H1 (cell line): ENCODE data around the gene MTMR10. TPM values are rescaled to one million over a fixed set of nuclear protein-coding genes. Genes with fewer than 3 reads are reported as not detected.

Experiments used
- CTCF ChIA-PET: fragments of 300-600 bp; sonication (Branson Sonifier 250); formaldehyde crosslinking; loops from one replicate; lab custom pipeline; 2021; ENCODE audit not compliant: partially characterized antibody; lab: Charles Lee
- POLR2A ChIA-PET: fragments of 300-600 bp; sonication (Branson Sonifier 250); formaldehyde crosslinking; loops from one replicate; lab custom pipeline; 2021; ENCODE audit warnings: inconsistent platforms; ENCODE audit not compliant: partially characterized antibody; lab: Charles Lee
- DNase-seq, 2 experiments: peaks; one replicate each; pipeline versions ENCODE4 v3.0.0 to v3.0.0-alpha.2; 2010 to 2022; ENCODE audit warnings: low spot score in 2 of 2, low read depth in 1 of 2, mixed read lengths in 1 of 2
- FAIRE-seq: peaks from 2 replicates; lab custom pipeline; 2011; peaks lifted over from hg19 to GRCh38; lab: Jason Lieb, UNC
- H2AFZ ChIP-seq: 2 replicates; pipeline ENCODE4 v1.8.1; 2012; ENCODE audit warnings: low read length, inconsistent platforms
- H2AK5ac ChIP-seq: 2 replicates; pipeline ENCODE4 v1.6.1; 2013; ENCODE audit warnings: low read depth, low read length
- H2BK120ac ChIP-seq: replicated peaks from 2 replicates; pipeline ENCODE3; 2013; ENCODE audit warnings: low read depth, low read length, inconsistent platforms
- H2BK12ac ChIP-seq: 2 replicates; pipeline ENCODE4 v1.6.1; 2013; ENCODE audit warnings: low read depth, low read length
- H2BK15ac ChIP-seq: 2 replicates; pipeline ENCODE4 v1.6.1; 2013; ENCODE audit warnings: low read length
- H2BK20ac ChIP-seq: 2 replicates; pipeline ENCODE4 v1.6.1; 2013; ENCODE audit warnings: low read length
- H2BK5ac ChIP-seq: 2 replicates; pipeline ENCODE4 v1.6.1; 2013; ENCODE audit warnings: low read depth, low read length
- H3K14ac ChIP-seq: 2 replicates; pipeline ENCODE4 v1.6.1; 2013; ENCODE audit warnings: inconsistent platforms; ENCODE audit not compliant: insufficient read length
- H3K18ac ChIP-seq: 2 replicates; pipeline ENCODE4 v1.6.1; 2013; ENCODE audit warnings: low read length; ENCODE audit errors: extremely low read depth
- H3K23ac ChIP-seq: 2 replicates; pipeline ENCODE4 v1.6.1; 2013; ENCODE audit warnings: inconsistent platforms; ENCODE audit not compliant: insufficient read length
- H3K23me2 ChIP-seq: 2 replicates; pipeline ENCODE4 v1.6.1; 2013; ENCODE audit warnings: low read depth, low read length
- H3K27ac ChIP-seq: 2 replicates; pipeline ENCODE4 v1.6.1; 2011; ENCODE audit warnings: low read depth, low read length, inconsistent platforms
- H3K27me3 ChIP-seq, 4 experiments: replicated peaks in 1 of 4; 1 replicate in 1 of 4; 2 replicates in 3 of 4; pipeline versions ENCODE4 v1.6.1 to v1.8.1; 2011 to 2013; ENCODE audit warnings: low read length in 3 of 4, mild to moderate bottlenecking in 3 of 4, inconsistent platforms in 2 of 4, mixed read lengths in 2 of 4, moderate library complexity in 1 of 4; ENCODE audit not compliant: control insufficient read depth in 3 of 4, insufficient read depth in 3 of 4; ENCODE audit errors: extremely low read depth in 1 of 4
- H3K36me3 ChIP-seq, 4 experiments: 2 replicates each; pipeline versions ENCODE4 v1.6.1 to v1.8.1; 2011 to 2013; ENCODE audit warnings: mild to moderate bottlenecking in 4 of 4, low read length in 3 of 4, moderate library complexity in 2 of 4, control low read depth in 1 of 4, inconsistent platforms in 1 of 4; ENCODE audit not compliant: insufficient read depth in 4 of 4, control insufficient read depth in 2 of 4
- H3K4ac ChIP-seq: replicated peaks from 2 replicates; pipeline ENCODE3; 2013; ENCODE audit warnings: low read length, low read depth, mixed read lengths, inconsistent platforms; ENCODE audit not compliant: insufficient read length
- H3K4me1 ChIP-seq, 4 experiments: replicated peaks in 1 of 4; 1 replicate in 1 of 4; 2 replicates in 3 of 4; pipeline versions ENCODE4 v1.6.1 to v1.8.1; 2011 to 2013; ENCODE audit warnings: low read length in 3 of 4, inconsistent platforms in 2 of 4, mixed read lengths in 1 of 4; ENCODE audit not compliant: insufficient read depth in 4 of 4, control insufficient read depth in 3 of 4
- H3K4me2 ChIP-seq, 2 experiments: 2 replicates each; pipeline versions ENCODE4 v1.6.1 to v1.8.1; 2011 to 2013; ENCODE audit warnings: low read depth in 2 of 2, low read length in 2 of 2, control low read depth in 1 of 2, inconsistent platforms in 1 of 2, mild to moderate bottlenecking in 1 of 2; ENCODE audit not compliant: insufficient read depth in 1 of 2
- H3K4me3 ChIP-seq, 4 experiments: fragments of 200-600, 300-600 bp in 1 of 4; sonication (generic), shearing (Covaris generic), sonication (Bioruptor Twin) in 1 of 4; 2 replicates each; pipeline versions ENCODE4 v1.5.1 to v1.8.1; 2011 to 2016; ENCODE audit warnings: low read length in 4 of 4, low read depth in 3 of 4, control low read depth in 2 of 4, inconsistent platforms in 2 of 4, mild to moderate bottlenecking in 2 of 4, mixed read lengths in 1 of 4, moderate library complexity in 1 of 4; ENCODE audit not compliant: insufficient read depth in 2 of 4; ENCODE audit errors: extremely low read depth in 1 of 4
- H3K56ac ChIP-seq: replicated peaks from 2 replicates; pipeline ENCODE3; 2013; ENCODE audit warnings: low read depth, mild to moderate bottlenecking, mixed read lengths, low read length, inconsistent platforms; ENCODE audit not compliant: insufficient read length
- H3K79me1 ChIP-seq: 2 replicates; pipeline ENCODE4 v1.6.1; 2013; ENCODE audit warnings: low read depth, low read length, control low read depth
- H3K79me2 ChIP-seq, 2 experiments: 2 replicates each; pipeline versions ENCODE4 v1.6.1 to v1.8.1; 2012 to 2013; ENCODE audit warnings: low read length in 2 of 2, mild to moderate bottlenecking in 2 of 2, inconsistent platforms in 1 of 2; ENCODE audit not compliant: insufficient read depth in 2 of 2, control insufficient read depth in 1 of 2
- H3K9ac ChIP-seq, 4 experiments: replicated peaks in 1 of 4; 1 replicate in 1 of 4; 2 replicates in 3 of 4; pipeline versions ENCODE4 v1.6.1 to v1.8.1; 2011 to 2013; ENCODE audit warnings: low read depth in 3 of 4, low read length in 3 of 4, control low read depth in 2 of 4, mild to moderate bottlenecking in 2 of 4, moderate library complexity in 2 of 4, inconsistent platforms in 1 of 4; ENCODE audit errors: extremely low read depth in 1 of 4
- H3K9me3 ChIP-seq, 2 experiments: 2 replicates each; pipeline versions ENCODE4 v1.6.1 to v1.8.1; 2012 to 2013; ENCODE audit warnings: mild to moderate bottlenecking in 2 of 2, moderate library complexity in 2 of 2, control low read depth in 1 of 2, inconsistent platforms in 1 of 2, low read depth in 1 of 2, low read length in 1 of 2, mixed read lengths in 1 of 2; ENCODE audit not compliant: insufficient read depth in 2 of 2
- H4K20me1 ChIP-seq, 2 experiments: replicated peaks in 1 of 2; 2 replicates each; pipeline versions ENCODE3 to v1.8.1; 2011 to 2013; ENCODE audit warnings: inconsistent platforms in 2 of 2, low read length in 2 of 2, mild to moderate bottlenecking in 1 of 2; ENCODE audit not compliant: insufficient read depth in 2 of 2, control insufficient read depth in 1 of 2
- H4K5ac ChIP-seq: 2 replicates; pipeline ENCODE4 v1.6.1; 2013; ENCODE audit warnings: low read length, low read depth, mixed read lengths, inconsistent platforms; ENCODE audit not compliant: insufficient read length
- H4K8ac ChIP-seq: 2 replicates; pipeline ENCODE4 v1.8.0; 2013; ENCODE audit warnings: mild to moderate bottlenecking, moderate library complexity, low read length, inconsistent platforms; ENCODE audit not compliant: insufficient read depth; ENCODE audit errors: extremely low read depth
- H4K91ac ChIP-seq: replicated peaks from 2 replicates; pipeline ENCODE3; 2013; ENCODE audit warnings: low read length, mixed read lengths, inconsistent platforms; ENCODE audit not compliant: insufficient read length
- BCL11A ChIP-seq, 2 experiments: IDR thresholded peaks; one replicate each; pipeline ENCODE4 v1.6.1; 2011; ENCODE audit warnings: low read depth in 2 of 2, low read length in 2 of 2, mild to moderate bottlenecking in 2 of 2
- CHD1 ChIP-seq: IDR thresholded peaks from 2 replicates; pipeline ENCODE4 v1.6.1; 2012; ENCODE audit warnings: low read depth, low read length, improper control_type of control experiment
- EP300 ChIP-seq, 2 experiments: IDR thresholded peaks; 1 replicate in 1 of 2; 2 replicates in 1 of 2; pipeline ENCODE4 v1.6.1; 2011 to 2012; ENCODE audit warnings: low read depth in 2 of 2, low read length in 2 of 2, mild to moderate bottlenecking in 2 of 2, borderline replicate concordance in 1 of 2, inconsistent platforms in 1 of 2, moderate library complexity in 1 of 2
- EZH2 ChIP-seq: fragments of 200-600 bp; sonication (generic); IDR thresholded peaks from 2 replicates; pipeline ENCODE4 v1.7.1; 2012; ENCODE audit warnings: low read depth, mild to moderate bottlenecking, moderate library complexity, low read length, inconsistent platforms; ENCODE audit not compliant: severe bottlenecking
- FOSL1 ChIP-seq: IDR thresholded peaks from 2 replicates; pipeline ENCODE4 v1.6.1; 2011; ENCODE audit warnings: mild to moderate bottlenecking, low read depth, low read length, moderate library complexity; ENCODE audit not compliant: insufficient read depth
- MAFK ChIP-seq: IDR thresholded peaks from 2 replicates; pipeline ENCODE4 v1.6.1; 2012; ENCODE audit warnings: low read depth, mild to moderate bottlenecking, improper control_type of control experiment, low read length
- POLR2AphosphoS5 ChIP-seq: IDR thresholded peaks from 2 replicates; pipeline ENCODE4 v1.6.1; 2011; ENCODE audit warnings: low read depth, low read length
- SIX5 ChIP-seq: IDR thresholded peaks from 2 replicates; pipeline ENCODE4 v1.6.1; 2011; ENCODE audit warnings: mild to moderate bottlenecking, low read depth, low read length
- WGBS, 2 experiments: shearing (Covaris generic) in 1 of 2; methylation state at CpG; one replicate each; pipeline versions ENCODE4 v1.1.6 to v1.1.7; 2013 to 2015; ENCODE audit warnings: low lambda C conversion rate in 2 of 2, mixed read lengths in 2 of 2, inconsistent platforms in 1 of 2, low coverage in 1 of 2, missing lambda C conversion rate in 1 of 2; ENCODE audit not compliant: insufficient replicate concordance in 2 of 2, insufficient coverage in 1 of 2, insufficient read length in 1 of 2; ENCODE audit errors: extremely low coverage in 1 of 2, missing lambda C conversion rate in 1 of 2; 5-methylcytosine and 5-hydroxymethylcytosine counted together
- polyA plus RNA-seq, 7 experiments: library from polyadenylated mRNA; depleted of rRNA in 3 of 7; stranded (reverse) in 5 of 7; unstranded in 2 of 7; fragments of >200 nt in 5 of 7; fragments of 200-250 nt in 2 of 7; gene quantifications; 1 replicate in 5 of 7; 2 replicates in 1 of 7; 4 replicates in 1 of 7; pipeline versions ENCODE4 v1.2.1 to v1.2.3, GENCODE V29; 2011 to 2013; ENCODE audit warnings: missing spikeins in 2 of 7, mixed read lengths in 2 of 7
- total RNA-seq: library from RNA; stranded (reverse); fragmentation: NEBNext Ultra II Directional; extraction: Animal tissue kit (Norgen Biotek cat#: 25700); gene quantifications from 2 replicates; pipeline ENCODE4 v1.2.1, GENCODE V29; 2021
- TF ChIP-seq, protein P1 (sequence below): IDR thresholded peaks from 2 replicates; pipeline ENCODE4 v1.6.1; 2012; ENCODE audit warnings: inconsistent platforms
- TF ChIP-seq, protein P2 (sequence below): IDR thresholded peaks from 2 replicates; pipeline ENCODE4 v1.6.1; 2012; ENCODE audit warnings: inconsistent platforms
- TF ChIP-seq, protein P3 (sequence below): IDR thresholded peaks from 2 replicates; pipeline ENCODE4 v1.6.1; 2011; ENCODE audit warnings: low read length, improper control_type of control experiment

MTMR10 gene
- total and polyA plus RNA-seq, 2 of the 8 experiments (the other 6 are each of a cell fraction or from before 2014, with no cell fraction given): 3.8 to 13.1 TPM

DNA sequence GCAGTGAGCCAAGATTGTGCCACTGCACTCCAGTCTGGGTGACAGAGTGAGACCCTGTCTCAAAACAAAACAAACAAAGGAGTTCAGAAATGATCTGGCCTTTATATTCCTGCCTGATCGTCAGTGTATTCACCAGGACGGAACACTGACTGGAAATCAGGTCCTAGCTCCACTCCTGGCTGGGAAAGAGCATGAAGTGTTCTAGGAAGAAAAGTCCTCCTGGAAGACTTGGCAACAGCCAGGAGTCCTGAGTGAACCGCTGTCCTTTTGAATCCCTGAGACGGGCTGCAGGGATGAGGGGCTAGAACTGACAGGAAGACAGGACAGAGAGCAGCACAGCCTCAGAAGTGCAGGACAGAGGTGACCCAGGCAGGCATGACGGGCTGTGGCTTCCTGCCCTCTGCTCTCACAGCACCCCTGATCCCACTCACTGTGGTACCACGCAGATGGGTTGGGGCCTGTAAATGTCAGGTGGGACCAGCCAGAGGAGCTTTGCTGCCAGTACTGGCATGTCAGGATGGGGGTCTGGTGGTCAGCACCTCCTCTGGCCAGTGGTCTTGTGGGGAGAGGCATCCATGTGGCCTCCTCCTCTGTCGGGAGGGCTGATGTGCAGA is 64.2 kb downstream of the MTMR10 start:
- ChIA-PET POLR2A (no interaction called here), CTCF (interaction anchor here (0.7 to 0.9 kb wide), 2 partner anchors 11 to 202 kb away, joined by 3 read pairs; no protein-coding TSS in a partner anchor)
- no peak overlapping the region for H2AFZ ChIP-seq
- no peak overlapping the region for H2BK120ac ChIP-seq
- DNase-seq (no peak), FAIRE-seq (no peak)
- peaks cover 10 to 73% (median 52%) of the 10 kb centered on the region in 4 experiments for H3K36me3 ChIP-seq
- H3K79me2 ChIP-seq: no peaks in the 10 kb centered on the region
- H3K27ac ChIP-seq: no peak overlapping the region
- H3K9me3 ChIP-seq: no peaks in the 10 kb centered on the region; a peak in 1 of 4 replicates
- no peaks in the 10 kb centered on the region for H3K27me3 ChIP-seq
- H4K5ac ChIP-seq: no peak overlapping the region
- H3K4me2 ChIP-seq: no peak overlapping the region
- no peak overlapping the region for H3K4me3 ChIP-seq
- no peak overlapping the region for H3K23ac ChIP-seq
- WGBS, 2 experiments: 92% methylated on average over 7 of the region's 7 CpGs; no CpG with 5 or more reads in 1 of the 2 experiments
- H2AK5ac ChIP-seq: no peak overlapping the region
- H4K8ac ChIP-seq: no peak overlapping the region; the same call in 1 of the 2 replicates
- H2BK20ac ChIP-seq: no peak overlapping the region
- no peak overlapping the region; the same call in 1 of the 2 replicates for H2BK5ac ChIP-seq
- no peak overlapping the region for H3K4ac ChIP-seq
- H3K18ac ChIP-seq: no peak overlapping the region
- H3K79me1 ChIP-seq: no peaks in the 10 kb centered on the region; the same call in 1 of the 2 replicates
- peaks cover 14 to 18% (median 16%) of the 10 kb centered on the region in 4 experiments for H3K4me1 ChIP-seq
- no peak overlapping the region for H3K14ac ChIP-seq
- H3K23me2 ChIP-seq: no peaks in the 10 kb centered on the region
- no peak overlapping the region for H2BK12ac ChIP-seq
- H3K56ac ChIP-seq: no peak overlapping the region
- H4K91ac ChIP-seq: no peak overlapping the region
- H2BK15ac ChIP-seq: no peak overlapping the region
- no peak overlapping the region; a peak in 1 of 7 replicates for H3K9ac ChIP-seq
- no peaks in the 10 kb centered on the region for H4K20me1 ChIP-seq
- TF ChIP-seq BCL11A (IDR thresholded peaks at IDR 0.05; ENCODE audit: low read depth in 2 of 2, low read length in 2 of 2) (no peak), EZH2 (no peak), POLR2AphosphoS5 (no peak), MAFK (no peak), CHD1 (no peak), SIX5 (no peak), FOSL1 (no peak), EP300 (IDR thresholded peaks at IDR 0.05; ENCODE audit: borderline replicate concordance in 1 of 2, low read depth in 2 of 2, low read length in 2 of 2) (no peak)
- TF ChIP-seq, protein P1, sequence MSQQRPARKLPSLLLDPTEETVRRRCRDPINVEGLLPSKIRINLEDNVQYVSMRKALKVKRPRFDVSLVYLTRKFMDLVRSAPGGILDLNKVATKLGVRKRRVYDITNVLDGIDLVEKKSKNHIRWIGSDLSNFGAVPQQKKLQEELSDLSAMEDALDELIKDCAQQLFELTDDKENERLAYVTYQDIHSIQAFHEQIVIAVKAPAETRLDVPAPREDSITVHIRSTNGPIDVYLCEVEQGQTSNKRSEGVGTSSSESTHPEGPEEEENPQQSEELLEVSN: no peak
- TF ChIP-seq, protein P2, sequence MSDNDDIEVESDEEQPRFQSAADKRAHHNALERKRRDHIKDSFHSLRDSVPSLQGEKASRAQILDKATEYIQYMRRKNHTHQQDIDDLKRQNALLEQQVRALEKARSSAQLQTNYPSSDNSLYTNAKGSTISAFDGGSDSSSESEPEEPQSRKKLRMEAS: no peak
- TF ChIP-seq, protein P3, sequence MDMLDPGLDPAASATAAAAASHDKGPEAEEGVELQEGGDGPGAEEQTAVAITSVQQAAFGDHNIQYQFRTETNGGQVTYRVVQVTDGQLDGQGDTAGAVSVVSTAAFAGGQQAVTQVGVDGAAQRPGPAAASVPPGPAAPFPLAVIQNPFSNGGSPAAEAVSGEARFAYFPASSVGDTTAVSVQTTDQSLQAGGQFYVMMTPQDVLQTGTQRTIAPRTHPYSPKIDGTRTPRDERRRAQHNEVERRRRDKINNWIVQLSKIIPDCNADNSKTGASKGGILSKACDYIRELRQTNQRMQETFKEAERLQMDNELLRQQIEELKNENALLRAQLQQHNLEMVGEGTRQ: no peak
